ENCODE results near the gene STARD8. TPM values are rescaled to one million over a fixed set of nuclear protein-coding genes. Genes with fewer than 3 reads are reported as not detected.

Gene STARD8
- 4.3 and 5.2 TPM in 2 replicates for total RNA-seq

GRCh38 chrX:68647156-68647957 is at the start of gene STARD8:
STARD8 (plus strand) TSS chrX:68647666; CDS start chrX:68647883, 217 bp downstream.

Small RNAs within 50 kb of the gene (small RNA-seq; reads per million reads assigned to genes)
- not detected for gene COX6CP12

Other genes with a start within 250 kb of the STARD8 start
- gene OPHN1, start 214.2 kb upstream of the STARD8 start, total RNA-seq, result 6.7 and 6.9 TPM in 2 replicates
- gene YIPF6, start 148.6 kb upstream of the STARD8 start, total RNA-seq, result 27.7 and 37.5 TPM in 2 replicates
- 9.3 and 14.2 TPM in 2 replicates for gene EFNB1, start 181.4 kb downstream of the STARD8 start, total RNA-seq